Uterus (tissue), 2 donors: ENCODE results near the gene ATG13.

ENCODE experiments used
- POLR2A ChIP-seq, 2 donors: fragments of 450-650 bp; IDR thresholded peaks; one replicate each; pipeline ENCODE4 v1.6.1; 2016; ENCODE audit warnings: antibody characterized with exemption in 2 of 2, mild to moderate bottlenecking in 1 of 2, moderate library complexity in 1 of 2
- TF ChIP-seq, protein P1 (sequence below), 4 experiments: fragments of 200-600 bp in 2 of 4; fragments of 450-650 bp in 2 of 4; sonication (generic) in 2 of 4; IDR thresholded peaks; one replicate each; pipeline ENCODE4 v1.5.1; 2016 to 2019; ENCODE audit warnings: antibody characterized with exemption in 4 of 4, mild to moderate bottlenecking in 2 of 4, moderate library complexity in 1 of 4

DNA sequence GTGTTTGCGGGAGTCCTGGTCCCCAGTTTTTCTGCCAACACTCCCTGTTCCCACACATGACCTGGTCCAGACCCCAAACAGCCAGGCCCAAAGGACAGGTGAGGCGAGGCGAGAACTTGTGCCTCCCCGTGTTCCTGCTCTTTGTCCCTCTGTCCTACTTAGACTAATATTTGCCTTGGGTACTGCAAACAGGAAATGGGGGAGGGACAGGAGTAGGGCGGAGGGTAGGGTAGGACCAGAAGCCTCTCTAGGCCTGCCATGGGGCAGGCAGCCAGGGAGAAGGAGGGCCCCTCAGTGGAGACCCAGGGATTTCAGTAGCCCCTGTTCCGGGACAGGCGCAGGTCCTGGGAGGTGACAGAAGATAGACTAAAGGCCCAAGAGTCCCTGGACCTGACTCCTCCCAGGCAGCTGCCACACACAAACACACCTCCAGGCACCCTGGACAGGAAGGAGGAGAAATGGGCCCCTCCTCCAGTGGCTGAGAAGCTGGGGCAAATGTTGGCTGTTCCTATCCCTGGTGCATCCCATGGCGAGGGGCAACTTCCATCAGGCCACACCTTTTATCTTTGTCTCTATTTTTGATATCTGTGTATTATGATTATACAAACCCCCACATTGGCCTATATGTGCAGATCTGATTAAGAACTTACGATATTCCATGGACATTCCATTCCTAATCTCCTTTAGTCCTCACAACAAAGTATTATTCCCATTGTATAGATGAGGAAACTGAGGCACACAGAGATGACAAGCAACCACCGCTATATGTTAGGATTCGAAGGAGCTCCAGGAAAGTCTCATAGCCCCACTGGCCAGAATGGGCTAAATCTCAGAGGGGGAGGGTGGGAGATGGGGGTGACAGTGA is 101.0 kb downstream of the ATG13 start:
- TF ChIP-seq, protein P1, sequence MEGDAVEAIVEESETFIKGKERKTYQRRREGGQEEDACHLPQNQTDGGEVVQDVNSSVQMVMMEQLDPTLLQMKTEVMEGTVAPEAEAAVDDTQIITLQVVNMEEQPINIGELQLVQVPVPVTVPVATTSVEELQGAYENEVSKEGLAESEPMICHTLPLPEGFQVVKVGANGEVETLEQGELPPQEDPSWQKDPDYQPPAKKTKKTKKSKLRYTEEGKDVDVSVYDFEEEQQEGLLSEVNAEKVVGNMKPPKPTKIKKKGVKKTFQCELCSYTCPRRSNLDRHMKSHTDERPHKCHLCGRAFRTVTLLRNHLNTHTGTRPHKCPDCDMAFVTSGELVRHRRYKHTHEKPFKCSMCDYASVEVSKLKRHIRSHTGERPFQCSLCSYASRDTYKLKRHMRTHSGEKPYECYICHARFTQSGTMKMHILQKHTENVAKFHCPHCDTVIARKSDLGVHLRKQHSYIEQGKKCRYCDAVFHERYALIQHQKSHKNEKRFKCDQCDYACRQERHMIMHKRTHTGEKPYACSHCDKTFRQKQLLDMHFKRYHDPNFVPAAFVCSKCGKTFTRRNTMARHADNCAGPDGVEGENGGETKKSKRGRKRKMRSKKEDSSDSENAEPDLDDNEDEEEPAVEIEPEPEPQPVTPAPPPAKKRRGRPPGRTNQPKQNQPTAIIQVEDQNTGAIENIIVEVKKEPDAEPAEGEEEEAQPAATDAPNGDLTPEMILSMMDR (IDR thresholded peaks at IDR 0.05): no peak
- no peak for TF ChIP-seq POLR2A (IDR thresholded peaks at IDR 0.05)
